GM23248 (cell line): ENCODE results near the gene CTSF.

Source experiments
- EZH2 ChIP-seq: fragments of 200-600 bp; sonication (generic); IDR thresholded peaks from 2 replicates; pipeline ENCODE4 v1.6.1; 2018; ENCODE audit warnings: antibody characterized with exemption, mild to moderate bottlenecking; ENCODE audit not compliant: insufficient read depth, poor library complexity, severe bottlenecking
- EZH2phosphoT487 ChIP-seq: fragments of 200-600 bp; sonication (generic); IDR thresholded peaks from 2 replicates; pipeline ENCODE4 v1.6.1; 2018; ENCODE audit warnings: antibody characterized with exemption, moderate library complexity, mild to moderate bottlenecking, low read depth; ENCODE audit not compliant: insufficient read depth

GRCh38 chr11:66589996-66590675 is 21.7 kb upstream of the CTSF start:
- TF ChIP-seq EZH2 = no peak
- no peak for TF ChIP-seq EZH2phosphoT487
